ENCODE results near the gene PCNX2.

DNA sequence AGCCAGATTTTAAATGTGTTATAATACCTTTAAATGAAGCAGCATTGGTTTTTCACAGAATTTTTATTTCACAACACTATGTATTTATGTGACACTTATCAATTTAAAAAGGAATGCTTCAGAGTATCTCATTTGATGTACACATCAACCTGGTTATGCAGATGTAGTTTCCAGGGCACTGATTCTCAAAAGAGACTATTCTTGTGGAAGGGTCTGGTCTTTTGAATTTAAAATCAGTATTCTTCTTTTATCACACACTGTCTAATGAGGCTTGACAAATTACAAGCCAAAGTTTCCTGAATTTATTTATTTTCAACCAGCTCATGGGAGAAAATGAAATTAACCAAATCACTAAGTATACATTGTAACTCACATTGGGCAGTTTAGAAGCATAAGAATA, 257.7 kb downstream of the PCNX2 start:
- no peak for TF ChIP-seq POLR2A (IDR thresholded peaks at IDR 0.05)
- TF ChIP-seq, protein P1, sequence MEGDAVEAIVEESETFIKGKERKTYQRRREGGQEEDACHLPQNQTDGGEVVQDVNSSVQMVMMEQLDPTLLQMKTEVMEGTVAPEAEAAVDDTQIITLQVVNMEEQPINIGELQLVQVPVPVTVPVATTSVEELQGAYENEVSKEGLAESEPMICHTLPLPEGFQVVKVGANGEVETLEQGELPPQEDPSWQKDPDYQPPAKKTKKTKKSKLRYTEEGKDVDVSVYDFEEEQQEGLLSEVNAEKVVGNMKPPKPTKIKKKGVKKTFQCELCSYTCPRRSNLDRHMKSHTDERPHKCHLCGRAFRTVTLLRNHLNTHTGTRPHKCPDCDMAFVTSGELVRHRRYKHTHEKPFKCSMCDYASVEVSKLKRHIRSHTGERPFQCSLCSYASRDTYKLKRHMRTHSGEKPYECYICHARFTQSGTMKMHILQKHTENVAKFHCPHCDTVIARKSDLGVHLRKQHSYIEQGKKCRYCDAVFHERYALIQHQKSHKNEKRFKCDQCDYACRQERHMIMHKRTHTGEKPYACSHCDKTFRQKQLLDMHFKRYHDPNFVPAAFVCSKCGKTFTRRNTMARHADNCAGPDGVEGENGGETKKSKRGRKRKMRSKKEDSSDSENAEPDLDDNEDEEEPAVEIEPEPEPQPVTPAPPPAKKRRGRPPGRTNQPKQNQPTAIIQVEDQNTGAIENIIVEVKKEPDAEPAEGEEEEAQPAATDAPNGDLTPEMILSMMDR (IDR thresholded peaks at IDR 0.05): no peak
